Natural killer cell (primary cell): ENCODE results near the gene RBP2. TPM values are rescaled to one million over a fixed set of nuclear protein-coding genes. Genes with fewer than 3 reads are reported as not detected.

Experiments used
- ATAC-seq, 3 donors: fragments of 150-1000 bp in 2 of 3; fragments of 200-7000 bp in 1 of 3; cut with Tn5 transposase; 1 replicate in 1 of 3; 2 replicates in 2 of 3; pipeline ENCODE4 v1.10.0; 2021; ENCODE audit warnings: mild to moderate bottlenecking in 2 of 3, moderate library complexity in 2 of 3
- DNase-seq, 2 donors: peaks; one replicate each; pipeline versions ENCODE4 v3.0.0 to v3.0.0-alpha.2; 2013 to 2021; ENCODE audit warnings: mixed read lengths in 1 of 2
- H3K27ac ChIP-seq: one replicate; pipeline ENCODE4 v1.5.1; 2013; ENCODE audit warnings: mild to moderate bottlenecking, low read length
- H3K27me3 ChIP-seq: one replicate; pipeline ENCODE4 v1.6.1; 2013; ENCODE audit warnings: low read length; ENCODE audit not compliant: control insufficient read depth, insufficient read depth
- H3K36me3 ChIP-seq: one replicate; pipeline ENCODE4 v1.6.1; 2013; ENCODE audit warnings: low read length; ENCODE audit not compliant: control insufficient read depth, insufficient read depth
- H3K4me1 ChIP-seq: one replicate; pipeline ENCODE4 v1.6.1; 2013; ENCODE audit warnings: low read length; ENCODE audit not compliant: control insufficient read depth, insufficient read depth
- H3K4me3 ChIP-seq: one replicate; pipeline ENCODE4 v1.5.1; 2013; ENCODE audit warnings: low read length
- H3K9me3 ChIP-seq: one replicate; pipeline ENCODE4 v1.6.1; 2013; ENCODE audit warnings: low read length; ENCODE audit not compliant: control insufficient read depth, insufficient read depth
- H3K27ac Mint-ChIP-seq, 2 donors: one replicate each; pipeline ENCODE4 v1.8.0; 2022; ENCODE audit warnings: mild to moderate bottlenecking in 2 of 2, mixed read lengths in 2 of 2, moderate library complexity in 1 of 2
- H3K27me3 Mint-ChIP-seq, 2 donors: one replicate each; pipeline ENCODE4 v1.8.0; 2022; ENCODE audit warnings: low read depth in 2 of 2, mixed read lengths in 2 of 2
- H3K36me3 Mint-ChIP-seq: one replicate; pipeline ENCODE4 v1.8.0; 2022; ENCODE audit warnings: mixed read lengths
- H3K4me1 Mint-ChIP-seq, 2 donors: one replicate each; pipeline ENCODE4 v1.8.0; 2022; ENCODE audit warnings: mixed read lengths in 2 of 2
- H3K4me3 Mint-ChIP-seq: one replicate; pipeline ENCODE4 v1.8.0; 2022; ENCODE audit warnings: mild to moderate bottlenecking, moderate library complexity, mixed read lengths
- H3K9me3 Mint-ChIP-seq, 2 donors: one replicate each; pipeline ENCODE4 v1.8.0; 2022; ENCODE audit warnings: mixed read lengths in 2 of 2
- CTCF ChIP-seq: fragments of 200-600 bp; IDR thresholded peaks from one replicate; pipeline ENCODE4 v1.8.0; 2022; ENCODE audit warnings: antibody characterized with exemption
- WGBS: methylation state at CpG from one replicate; pipeline ENCODE4 v1.1.7; 2013; ENCODE audit warnings: missing lambda C conversion rate; ENCODE audit not compliant: insufficient coverage; 5-methylcytosine and 5-hydroxymethylcytosine counted together
- intact Hi-C: fragments of 100-400 bp; cut with micrococcal nuclease; formaldehyde crosslinking; loops from one replicate; pipeline ENCODE4 v1.14.2; 2022
- total RNA-seq, 4 donors: library from RNA; stranded (reverse); fragments of 120-200 nt in 1 of 4; gene quantifications; one replicate each; pipeline versions ENCODE4 v1.2.3 to v1.2.4, GENCODE V29; 2013 to 2022

RBP2 gene
- total RNA-seq, 3 donors from 2014 or later (not counting 1 experiment from before 2014, with no cell fraction given): not detected

DNA sequence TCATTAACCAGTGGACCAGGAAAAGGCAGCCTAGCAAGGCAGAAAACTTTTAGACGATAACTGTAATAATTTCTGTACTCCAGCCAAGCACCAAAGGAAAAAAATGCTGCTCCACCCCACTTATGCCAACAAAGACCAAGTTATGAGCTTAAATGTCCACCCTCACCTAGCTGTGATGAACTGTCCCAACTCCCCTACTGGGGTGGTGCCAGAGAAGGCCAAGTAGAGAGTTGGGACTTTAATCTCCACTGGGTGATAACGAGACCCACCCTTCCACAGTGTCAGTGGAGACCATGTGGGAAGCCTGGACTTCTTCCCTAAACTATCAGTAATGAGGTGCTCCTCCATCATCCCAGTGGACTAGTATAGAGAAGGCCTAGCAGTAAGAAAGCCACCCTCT lies 53.1 kb downstream of the RBP2 start:
- no peaks in the 10 kb centered on the region for H3K27me3 Mint-ChIP-seq
- Histone ChIP-seq H3K4me3 (no peak overlapping the region), H3K36me3 (no peaks in the 10 kb centered on the region), H3K27me3 (no peaks in the 10 kb centered on the region), H3K4me1 (no peaks in the 10 kb centered on the region), H3K9me3 (no peaks in the 10 kb centered on the region), H3K27ac (no peak overlapping the region)
- H3K9me3 Mint-ChIP-seq: no peaks in the 10 kb centered on the region
- peaks cover 0 to 4% of the 10 kb centered on the region in 2 donors for H3K4me1 Mint-ChIP-seq
- DNase-seq: no peak
- no peak overlapping the region for H3K27ac Mint-ChIP-seq
- no peak for ATAC-seq
- WGBS: 79% methylated on average over 2 of the region's 2 CpGs
- H3K36me3 Mint-ChIP-seq: no peaks in the 10 kb centered on the region
- intact Hi-C loops: loop anchor here (10.0 kb wide), 2 partner anchors 1312 to 1682 kb away; no protein-coding TSS in a partner anchor
- H3K4me3 Mint-ChIP-seq: no peak overlapping the region
- TF ChIP-seq CTCF: no peak

DNA sequence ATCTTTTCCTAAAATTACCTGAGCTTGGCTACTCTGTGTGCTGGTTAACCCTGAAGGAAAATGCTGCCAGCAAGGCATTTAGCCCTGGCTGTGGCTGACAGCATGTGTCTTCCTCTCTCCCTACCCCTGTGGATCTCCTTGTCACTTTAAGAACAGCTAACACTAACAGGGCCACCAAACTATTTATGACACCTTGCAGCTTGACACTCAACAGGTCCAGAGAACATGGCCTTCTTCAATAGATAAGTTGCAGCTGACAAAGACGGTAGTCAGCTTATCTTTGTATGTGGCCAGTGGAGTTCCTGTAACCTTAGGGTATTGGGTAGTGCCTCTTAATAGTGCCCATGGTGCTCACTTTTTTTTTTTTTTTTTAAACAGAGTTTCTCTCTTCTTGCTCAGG lies 54.9 kb downstream of the RBP2 start:
- Histone ChIP-seq H3K27me3 (no peaks in the 10 kb centered on the region), H3K9me3 (no peaks in the 10 kb centered on the region), H3K36me3 (no peaks in the 10 kb centered on the region), H3K4me3 (no peak overlapping the region), H3K27ac (no peak overlapping the region), H3K4me1 (no peaks in the 10 kb centered on the region)
- Mint-ChIP-seq H3K27me3 (no peaks in the 10 kb centered on the region), H3K9me3 (peaks cover 3 to 8% of the 10 kb centered on the region in 2 donors), H3K4me1 (no peaks in the 10 kb centered on the region), H3K27ac (no peak overlapping the region), H3K4me3 (no peak overlapping the region), H3K36me3 (peaks cover 14% of the 10 kb centered on the region)
- ATAC-seq: no peak
- intact Hi-C loops: loop anchor here (10.0 kb wide), 2 partner anchors 1313 to 1683 kb away; no protein-coding TSS in a partner anchor
- DNase-seq: no peak
- no peak for TF ChIP-seq CTCF
- 92% methylated on average over 1 of the region's 1 CpG for WGBS

DNA sequence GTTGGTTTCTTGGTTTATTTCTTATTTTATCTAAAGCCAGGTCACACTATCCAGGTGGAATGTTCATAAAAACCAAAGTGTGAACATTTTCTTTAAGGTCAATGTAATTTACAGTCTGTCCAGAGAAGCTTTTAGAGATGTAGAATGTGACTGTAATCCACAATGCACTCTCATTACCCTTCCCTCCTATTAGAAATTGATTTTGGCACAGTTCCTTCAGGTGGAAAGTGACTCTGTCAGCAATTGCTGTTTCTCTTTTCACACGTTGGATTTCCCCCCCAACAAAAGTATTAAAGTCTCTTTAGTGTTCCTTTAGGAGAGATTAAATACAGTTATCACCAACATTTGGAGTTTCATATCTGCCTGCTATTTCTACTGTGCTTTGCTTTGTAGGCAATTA lies 55.3 kb downstream of the RBP2 start:
- intact Hi-C loops: loop anchor here (10.0 kb wide), 2 partner anchors 1314 to 1684 kb away; no protein-coding TSS in a partner anchor
- Mint-ChIP-seq H3K4me3 (no peak overlapping the region), H3K27ac (no peak overlapping the region), H3K27me3 (no peaks in the 10 kb centered on the region), H3K4me1 (no peaks in the 10 kb centered on the region), H3K9me3 (peaks cover 4 to 12% of the 10 kb centered on the region in 2 donors), H3K36me3 (peaks cover 16% of the 10 kb centered on the region)
- no peak for TF ChIP-seq CTCF
- DNase-seq (no peak), ATAC-seq (no peak)
- Histone ChIP-seq H3K9me3 (no peaks in the 10 kb centered on the region), H3K27ac (no peak overlapping the region), H3K4me1 (no peaks in the 10 kb centered on the region), H3K36me3 (no peaks in the 10 kb centered on the region), H3K27me3 (no peaks in the 10 kb centered on the region), H3K4me3 (no peak overlapping the region)
- WGBS: no CpG with 5 or more reads among the region's 1 CpG

- H3K4me1 Mint-ChIP-seq: no peaks in the 10 kb centered on the region
- H3K27ac Mint-ChIP-seq: no peak overlapping the region
- Histone ChIP-seq H3K4me1 (no peaks in the 10 kb centered on the region), H3K9me3 (peaks cover 14% of the 10 kb centered on the region), H3K27me3 (no peaks in the 10 kb centered on the region), H3K36me3 (no peaks in the 10 kb centered on the region), H3K4me3 (no peak overlapping the region), H3K27ac (no peak overlapping the region)
- peaks cover 22% of the 10 kb centered on the region for H3K36me3 Mint-ChIP-seq
- intact Hi-C loops: no loop called here
- H3K9me3 Mint-ChIP-seq: peaks cover 12 to 18% of the 10 kb centered on the region in 2 donors
- no peak overlapping the region for H3K4me3 Mint-ChIP-seq
- 85% methylated on average over 2 of the region's 2 CpGs for WGBS
- ATAC-seq: no peak
- no peak for TF ChIP-seq CTCF
- no peak for DNase-seq
- H3K27me3 Mint-ChIP-seq: no peaks in the 10 kb centered on the region
Measured at GRCh38 chr3:139418144-139418543, 58.2 kb downstream of the RBP2 start.
